GM12874 (cell line): ENCODE measurements around the gene ANKRD13D.

Source experiments
- CTCF ChIP-seq: IDR thresholded peaks from 2 replicates; pipeline ENCODE4 v1.5.1; 2011; ENCODE audit warnings: low read depth, mild to moderate bottlenecking, control low read depth, low read length, moderate library complexity; ENCODE audit not compliant: insufficient read depth

The ANKRD13D gene

GRCh38 chr11:67248653-67249052 is 40.5 kb upstream of the ANKRD13D start:
- TF ChIP-seq CTCF, result no peak

GRCh38 chr11:67250059-67251043 is 38.8 kb upstream of the ANKRD13D start:
- TF ChIP-seq CTCF, result no peak

- no peak for TF ChIP-seq CTCF
Observed at GRCh38 chr11:67251841-67252240, 37.3 kb upstream of the ANKRD13D start.

GRCh38 chr11:67252831-67253239 is 36.3 kb upstream of the ANKRD13D start:
- peak; percentile 48 for TF ChIP-seq CTCF

GRCh38 chr11:67253872-67254624 is 35.1 kb upstream of the ANKRD13D start:
- no peak for TF ChIP-seq CTCF

GRCh38 chr11:67254798-67255197 is 34.3 kb upstream of the ANKRD13D start:
- TF ChIP-seq CTCF, result no peak

GRCh38 chr11:67255353-67255752 is 33.8 kb upstream of the ANKRD13D start:
- TF ChIP-seq CTCF, result no peak
